WERI-Rb-1 (cell line): ENCODE measurements around the gene CACNA2D2.

ENCODE experiments used
- DNase-seq: peaks from one replicate; pipeline ENCODE4 v3.0.0-alpha.2; 2020
- H3K27ac ChIP-seq: fragments of 250-450 bp; sonication (Bioruptor Pico); 2 replicates; pipeline ENCODE4 v1.5.1; 2020; ENCODE audit warnings: mild to moderate bottlenecking, moderate library complexity
- H3K27me3 ChIP-seq: fragments of 250-450 bp; sonication (Bioruptor Pico); 2 replicates; pipeline ENCODE4 v1.5.1; 2021; ENCODE audit warnings: mild to moderate bottlenecking, low read depth, moderate library complexity; ENCODE audit not compliant: insufficient read depth, severe bottlenecking
- H3K36me3 ChIP-seq: fragments of 250-450 bp; sonication (Bioruptor Pico); 2 replicates; pipeline ENCODE4 v1.5.1; 2020; ENCODE audit warnings: mild to moderate bottlenecking, moderate library complexity
- H3K4me3 ChIP-seq: 2 replicates; pipeline ENCODE4 v1.5.1; 2011; ENCODE audit warnings: low read depth, mild to moderate bottlenecking, control low read depth, low read length
- H3K9me3 ChIP-seq: fragments of 250-450 bp; sonication (Bioruptor Pico); 2 replicates; pipeline ENCODE4 v1.5.1; 2021; ENCODE audit warnings: mild to moderate bottlenecking, moderate library complexity; ENCODE audit not compliant: severe bottlenecking
- CTCF ChIP-seq: IDR thresholded peaks from 2 replicates; pipeline ENCODE4 v1.5.1; 2011; ENCODE audit warnings: low read depth, mild to moderate bottlenecking, control low read depth, inconsistent platforms, low read length

CACNA2D2 gene

GRCh38 chr3:50523279-50523811, 19.9 kb upstream of the CACNA2D2 start:
- Histone ChIP-seq H3K27ac (peak overlapping the region; percentile 87), H3K36me3 (no peaks in the 10 kb centered on the region), H3K4me3 (peak overlapping the region; percentile 2; the same call in 1 of the 2 replicates), H3K27me3 (no peaks in the 10 kb centered on the region), H3K9me3 (no peaks in the 10 kb centered on the region)
- DNase-seq, result peak; percentile 95
- no peak for TF ChIP-seq CTCF

GRCh38 chr3:50521572-50521971, 18.1 kb upstream of the CACNA2D2 start:
- DNase-seq, result no peak
- Histone ChIP-seq H3K27ac (peak overlapping the region; percentile 23; the same call in 1 of the 2 replicates), H3K4me3 (no peak overlapping the region)

GRCh38 chr3:50520849-50521248, 17.4 kb upstream of the CACNA2D2 start:
- TF ChIP-seq CTCF, result no peak
- H3K36me3 ChIP-seq, result no peaks in the 10 kb centered on the region
- no peak for DNase-seq
- no peak overlapping the region for H3K4me3 ChIP-seq
- no peaks in the 10 kb centered on the region for H3K9me3 ChIP-seq
- peak overlapping the region; percentile 62 for H3K27ac ChIP-seq
- H3K27me3 ChIP-seq, result no peaks in the 10 kb centered on the region

More at GRCh38 chr3:50521572-50521971, 18.1 kb upstream of the CACNA2D2 start:
- no peak for TF ChIP-seq CTCF
- H3K36me3 ChIP-seq, result no peaks in the 10 kb centered on the region
- H3K9me3 ChIP-seq, result no peaks in the 10 kb centered on the region
- H3K27me3 ChIP-seq, result no peaks in the 10 kb centered on the region

- Histone ChIP-seq H3K27ac (peak overlapping the region; percentile 79), H3K9me3 (no peaks in the 10 kb centered on the region), H3K27me3 (no peaks in the 10 kb centered on the region), H3K4me3 (no peak overlapping the region), H3K36me3 (no peaks in the 10 kb centered on the region)
- peak; percentile 98 for TF ChIP-seq CTCF
- peak; percentile 91 for DNase-seq
Measured at GRCh38 chr3:50519471-50520089, 16.1 kb upstream of the CACNA2D2 start.

GRCh38 chr3:50518436-50518835, 15.0 kb upstream of the CACNA2D2 start:
- DNase-seq, result no peak
- no peak for TF ChIP-seq CTCF
- Histone ChIP-seq H3K27me3 (no peaks in the 10 kb centered on the region), H3K36me3 (no peaks in the 10 kb centered on the region), H3K4me3 (no peak overlapping the region), H3K27ac (no peak overlapping the region), H3K9me3 (no peaks in the 10 kb centered on the region)
